GM12878 (cell line): ENCODE results near the gene MACROD2. TPM values are rescaled to one million over a fixed set of nuclear protein-coding genes. Genes with fewer than 3 reads are reported as not detected.

Experiments
- ATAC-seq: fragments of 200-7000 bp; cut with Tn5 transposase; 3 replicates; pipeline ENCODE4 v1.9.1; 2020; ENCODE audit warnings: mild to moderate bottlenecking, moderate library complexity
- BruUV-seq: library from RNA; stranded (reverse); fragments of 400-500 nt; replicated peaks from 2 replicates; lab custom pipeline; 2021; lab: Mats Ljungman, UMichigan
- CTCF ChIA-PET: fragments of 300-600 bp; sonication (Branson Sonifier 250); formaldehyde crosslinking; extraction: SDS; loops from one replicate; lab custom pipeline; 2021; ENCODE audit warnings: inconsistent platforms; lab: Yijun Ruan, JAX
- POLR2A ChIA-PET: fragments of 350-600 bp; formaldehyde crosslinking; extraction: SDS; loops from one replicate; lab custom pipeline; 2021; ENCODE audit warnings: inconsistent platforms; lab: Charles Lee
- RAD21 ChIA-PET: fragments of 300-600 bp; sonication (Branson Sonifier 250); formaldehyde crosslinking; loops from one replicate; lab custom pipeline; 2023; ENCODE audit warnings: antibody characterized with exemption; ENCODE audit not compliant: unreplicated experiment; lab: Charles Lee
- SMC1A ChIA-PET: fragments of 300-600 bp; sonication (Branson Sonifier 250); formaldehyde crosslinking; loops from one replicate; lab custom pipeline; 2023; ENCODE audit not compliant: unreplicated experiment, uncharacterized antibody; lab: Charles Lee
- DNase-seq: peaks from one replicate; pipeline ENCODE4 v3.0.0-alpha.2; 2011; ENCODE audit warnings: low read depth, low spot score
- FAIRE-seq: peaks from 3 replicates; lab custom pipeline; 2011; peaks lifted over from hg19 to GRCh38; lab: Jason Lieb, UNC
- H2AFZ ChIP-seq: 2 replicates; pipeline ENCODE4 v1.6.0; 2011; ENCODE audit warnings: low read depth, low read length, control low read depth; ENCODE audit not compliant: control insufficient read depth
- H3K27ac ChIP-seq: 2 replicates; pipeline ENCODE4 v1.5.1; 2011; ENCODE audit warnings: control low read depth; ENCODE audit not compliant: control insufficient read depth, insufficient read depth
- H3K27me3 ChIP-seq, 2 experiments: replicated peaks in 1 of 2; 2 replicates each; pipeline versions ENCODE4 v1.6.0 to v1.6.1; 2011; ENCODE audit warnings: low read length in 1 of 2; ENCODE audit not compliant: control insufficient read depth in 2 of 2, insufficient read depth in 2 of 2
- H3K36me3 ChIP-seq, 2 experiments: 2 replicates each; pipeline ENCODE4 v1.5.1; 2011; ENCODE audit warnings: low read length in 1 of 2; ENCODE audit not compliant: control insufficient read depth in 2 of 2, insufficient read depth in 2 of 2
- H3K4me1 ChIP-seq: 2 replicates; pipeline ENCODE4 v1.6.1; 2011; ENCODE audit warnings: mild to moderate bottlenecking, low read length, moderate library complexity, mixed read lengths; ENCODE audit not compliant: control insufficient read depth, insufficient read depth
- H3K4me2 ChIP-seq: 2 replicates; pipeline ENCODE4 v1.6.0; 2011; ENCODE audit warnings: control low read depth; ENCODE audit not compliant: control insufficient read depth, insufficient read depth
- H3K4me3 ChIP-seq: fragments of 200-600 bp; sonication (generic); 2 replicates; pipeline ENCODE4 v1.5.1; 2016
- H3K79me2 ChIP-seq: 2 replicates; pipeline ENCODE4 v1.6.0; 2011; ENCODE audit warnings: low read length; ENCODE audit not compliant: control insufficient read depth, insufficient read depth
- H3K9ac ChIP-seq: 2 replicates; pipeline ENCODE4 v1.8.0; 2011; ENCODE audit warnings: low read length, control low read depth, mixed read lengths; ENCODE audit not compliant: control insufficient read depth, insufficient read depth
- H3K9me3 ChIP-seq: replicated peaks from 3 replicates; pipeline ENCODE4 v1.5.1; 2011; ENCODE audit warnings: mild to moderate bottlenecking, low read length; ENCODE audit not compliant: control insufficient read depth, insufficient read depth
- H4K20me1 ChIP-seq: 2 replicates; pipeline ENCODE4 v1.6.0; 2011; ENCODE audit not compliant: control insufficient read depth, insufficient read depth
- GABPA ChIP-seq: IDR thresholded peaks from 2 replicates; pipeline ENCODE4 v1.6.1; 2014; ENCODE audit warnings: antibody characterized with exemption, low read depth, mild to moderate bottlenecking, inconsistent platforms
- NFXL1 ChIP-seq: fragments of 450-650 bp; IDR thresholded peaks from 2 replicates; pipeline ENCODE4 v1.6.1; 2017; ENCODE audit warnings: antibody characterized with exemption, mild to moderate bottlenecking, borderline replicate concordance
- NRF1 ChIP-seq: conservative IDR thresholded peaks from 2 replicates; pipeline ENCODE4 v1.6.1; 2011; ENCODE audit warnings: mild to moderate bottlenecking, low read depth, low read length, improper control_type of control experiment
- RBBP5 ChIP-seq: fragments of 200-600 bp; sonication (generic); conservative IDR thresholded peaks from 2 replicates; pipeline ENCODE4 v1.6.1; 2016
- SIN3A ChIP-seq: IDR thresholded peaks from 2 replicates; pipeline ENCODE4 v1.6.1; 2012; ENCODE audit warnings: low read depth, low read length, improper control_type of control experiment
- STAT1 ChIP-seq: fragments of 450-650 bp; conservative IDR thresholded peaks from 2 replicates; pipeline ENCODE4 v1.6.1; 2014; ENCODE audit warnings: antibody characterized with exemption, mild to moderate bottlenecking
- SUPT20H ChIP-seq: IDR thresholded peaks from 2 replicates; pipeline ENCODE4 v1.6.1; 2011; ENCODE audit warnings: low read depth, mild to moderate bottlenecking, low read length, moderate library complexity, borderline replicate concordance; ENCODE audit not compliant: control insufficient read depth
- TARDBP ChIP-seq: IDR thresholded peaks from 2 replicates; pipeline ENCODE4 v1.6.1; 2016; ENCODE audit warnings: borderline replicate concordance
- TCF12 ChIP-seq: IDR thresholded peaks from 2 replicates; pipeline ENCODE4 v1.6.1; 2011; ENCODE audit warnings: low read depth, mild to moderate bottlenecking, low read length
- ZBED1 ChIP-seq: IDR thresholded peaks from 2 replicates; pipeline ENCODE4 v1.6.1; 2016; ENCODE audit warnings: borderline replicate concordance
- ZZZ3 ChIP-seq: IDR thresholded peaks from 2 replicates; pipeline ENCODE4 v1.6.1; 2011; ENCODE audit warnings: low read depth; ENCODE audit not compliant: control insufficient read depth, insufficient read length
- WGBS: methylation state at CpG from one replicate; pipeline ENCODE4 v1.1.6; 2016; ENCODE audit warnings: low lambda C conversion rate; ENCODE audit not compliant: insufficient replicate concordance, insufficient coverage; ENCODE audit errors: missing lambda C conversion rate; 5-methylcytosine and 5-hydroxymethylcytosine counted together
- in situ Hi-C: fragments of 300-500 bp; cut with MboI; formaldehyde crosslinking; loops from 9 replicates; pipeline ENCODE4 v1.14.3; 2018; ENCODE audit warnings: mixed read lengths
- intact Hi-C: fragments of 100-400 bp; cut with micrococcal nuclease; formaldehyde crosslinking; loops from one replicate; pipeline ENCODE4 v1.14.2; 2022; ENCODE audit not compliant: unreplicated experiment
- polyA plus RNA-seq, 11 experiments: library from polyadenylated mRNA; depleted of rRNA in 4 of 11; unstranded in 6 of 11; stranded (reverse) in 5 of 11; fragments of >200 nt; fragmentation: Nextera tagmentation in 4 of 11; fragmentation: Illumina TruSeq in 1 of 11; extraction: Ambion mirVana in 4 of 11; extraction: Trizol in 1 of 11; gene quantifications; 1 replicate in 1 of 11; 2 replicates in 10 of 11; pipeline versions ENCODE4 v1.2.1 to v1.2.3, GENCODE V29; 2011 to 2016; ENCODE audit warnings: inconsistent platforms in 2 of 11, missing spikeins in 2 of 11, low read depth in 1 of 11
- total RNA-seq, 4 experiments: library from RNA; depleted of rRNA in 3 of 4; stranded (reverse); fragments of >200 nt in 3 of 4; fragmentation: Illumina TruSeq in 1 of 4; extraction: Trizol in 1 of 4; gene quantifications; 2 replicates each; pipeline versions ENCODE4 v1.2.1 to v1.2.3, GENCODE V29; 2013 to 2021
- TF ChIP-seq, protein P1 (sequence below): fragments of 450-650 bp; IDR thresholded peaks from 2 replicates; pipeline ENCODE4 v1.6.1; 2017; ENCODE audit warnings: antibody characterized with exemption, mild to moderate bottlenecking, moderate library complexity
- TF ChIP-seq, protein P2 (sequence below): fragments of 450-650 bp; IDR thresholded peaks from 2 replicates; pipeline ENCODE4 v1.6.1; 2017; ENCODE audit warnings: mild to moderate bottlenecking, moderate library complexity
- TF ChIP-seq, protein P3 (sequence below): fragments of 450-650 bp; IDR thresholded peaks from 2 replicates; pipeline ENCODE4 v1.6.1; 2017; ENCODE audit warnings: low read depth, mild to moderate bottlenecking, moderate library complexity

Gene MACROD2
- total and polyA plus RNA-seq, 10 of the 15 experiments (the other 5 are each of a cell fraction or from before 2014, with no cell fraction given) = 1.1 to 21.5 (median 2.2) TPM

GRCh38 chr20:16061351-16061750 lies 2066.0 kb downstream of the MACROD2 start (continued):
- TF ChIP-seq, protein P1, sequence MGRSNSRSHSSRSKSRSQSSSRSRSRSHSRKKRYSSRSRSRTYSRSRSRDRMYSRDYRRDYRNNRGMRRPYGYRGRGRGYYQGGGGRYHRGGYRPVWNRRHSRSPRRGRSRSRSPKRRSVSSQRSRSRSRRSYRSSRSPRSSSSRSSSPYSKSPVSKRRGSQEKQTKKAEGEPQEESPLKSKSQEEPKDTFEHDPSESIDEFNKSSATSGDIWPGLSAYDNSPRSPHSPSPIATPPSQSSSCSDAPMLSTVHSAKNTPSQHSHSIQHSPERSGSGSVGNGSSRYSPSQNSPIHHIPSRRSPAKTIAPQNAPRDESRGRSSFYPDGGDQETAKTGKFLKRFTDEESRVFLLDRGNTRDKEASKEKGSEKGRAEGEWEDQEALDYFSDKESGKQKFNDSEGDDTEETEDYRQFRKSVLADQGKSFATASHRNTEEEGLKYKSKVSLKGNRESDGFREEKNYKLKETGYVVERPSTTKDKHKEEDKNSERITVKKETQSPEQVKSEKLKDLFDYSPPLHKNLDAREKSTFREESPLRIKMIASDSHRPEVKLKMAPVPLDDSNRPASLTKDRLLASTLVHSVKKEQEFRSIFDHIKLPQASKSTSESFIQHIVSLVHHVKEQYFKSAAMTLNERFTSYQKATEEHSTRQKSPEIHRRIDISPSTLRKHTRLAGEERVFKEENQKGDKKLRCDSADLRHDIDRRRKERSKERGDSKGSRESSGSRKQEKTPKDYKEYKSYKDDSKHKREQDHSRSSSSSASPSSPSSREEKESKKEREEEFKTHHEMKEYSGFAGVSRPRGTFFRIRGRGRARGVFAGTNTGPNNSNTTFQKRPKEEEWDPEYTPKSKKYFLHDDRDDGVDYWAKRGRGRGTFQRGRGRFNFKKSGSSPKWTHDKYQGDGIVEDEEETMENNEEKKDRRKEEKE = no peak
- no peak for TF ChIP-seq ZZZ3
- no peak for TF ChIP-seq RBBP5
- no peak for TF ChIP-seq ZBED1

GRCh38 chr20:16062661-16063581 lies 2067.6 kb downstream of the MACROD2 start:
- H3K4me2 ChIP-seq = no peak overlapping the region
- H4K20me1 ChIP-seq = no peaks in the 10 kb centered on the region
- no peak overlapping the region for H2AFZ ChIP-seq
- H3K4me1 ChIP-seq = no peaks in the 10 kb centered on the region
- H3K36me3 ChIP-seq = no peaks in the 10 kb centered on the region
- ATAC-seq (no peak), FAIRE-seq (no peak), DNase-seq (no peak)
- H3K79me2 ChIP-seq = no peaks in the 10 kb centered on the region
- ChIA-PET SMC1A (no interaction called here), RAD21 (no interaction called here), POLR2A (no interaction called here), CTCF (interaction anchor here (0.6 kb wide), 1 partner anchor 38 kb away, joined by 3 read pairs; no protein-coding TSS in a partner anchor)
- BruUV-seq = no TSS peak
- WGBS = 44% methylated on average over 10 of the region's 10 CpGs
- H3K9ac ChIP-seq = no peak overlapping the region
- intact Hi-C loops (no loop called here), in situ Hi-C loops (no loop called here)
- no peak overlapping the region for H3K27ac ChIP-seq
- H3K9me3 ChIP-seq = no peaks in the 10 kb centered on the region; the same call in 1 of the 3 replicates
- no peaks in the 10 kb centered on the region for H3K27me3 ChIP-seq
- H3K4me3 ChIP-seq = no peak overlapping the region
- TF ChIP-seq, protein P2, sequence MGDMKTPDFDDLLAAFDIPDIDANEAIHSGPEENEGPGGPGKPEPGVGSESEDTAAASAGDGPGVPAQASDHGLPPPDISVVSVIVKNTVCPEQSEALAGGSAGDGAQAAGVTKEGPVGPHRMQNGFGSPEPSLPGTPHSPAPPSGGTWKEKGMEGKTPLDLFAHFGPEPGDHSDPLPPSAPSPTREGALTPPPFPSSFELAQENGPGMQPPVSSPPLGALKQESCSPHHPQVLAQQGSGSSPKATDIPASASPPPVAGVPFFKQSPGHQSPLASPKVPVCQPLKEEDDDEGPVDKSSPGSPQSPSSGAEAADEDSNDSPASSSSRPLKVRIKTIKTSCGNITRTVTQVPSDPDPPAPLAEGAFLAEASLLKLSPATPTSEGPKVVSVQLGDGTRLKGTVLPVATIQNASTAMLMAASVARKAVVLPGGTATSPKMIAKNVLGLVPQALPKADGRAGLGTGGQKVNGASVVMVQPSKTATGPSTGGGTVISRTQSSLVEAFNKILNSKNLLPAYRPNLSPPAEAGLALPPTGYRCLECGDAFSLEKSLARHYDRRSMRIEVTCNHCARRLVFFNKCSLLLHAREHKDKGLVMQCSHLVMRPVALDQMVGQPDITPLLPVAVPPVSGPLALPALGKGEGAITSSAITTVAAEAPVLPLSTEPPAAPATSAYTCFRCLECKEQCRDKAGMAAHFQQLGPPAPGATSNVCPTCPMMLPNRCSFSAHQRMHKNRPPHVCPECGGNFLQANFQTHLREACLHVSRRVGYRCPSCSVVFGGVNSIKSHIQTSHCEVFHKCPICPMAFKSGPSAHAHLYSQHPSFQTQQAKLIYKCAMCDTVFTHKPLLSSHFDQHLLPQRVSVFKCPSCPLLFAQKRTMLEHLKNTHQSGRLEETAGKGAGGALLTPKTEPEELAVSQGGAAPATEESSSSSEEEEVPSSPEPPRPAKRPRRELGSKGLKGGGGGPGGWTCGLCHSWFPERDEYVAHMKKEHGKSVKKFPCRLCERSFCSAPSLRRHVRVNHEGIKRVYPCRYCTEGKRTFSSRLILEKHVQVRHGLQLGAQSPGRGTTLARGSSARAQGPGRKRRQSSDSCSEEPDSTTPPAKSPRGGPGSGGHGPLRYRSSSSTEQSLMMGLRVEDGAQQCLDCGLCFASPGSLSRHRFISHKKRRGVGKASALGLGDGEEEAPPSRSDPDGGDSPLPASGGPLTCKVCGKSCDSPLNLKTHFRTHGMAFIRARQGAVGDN = no peak
- TF ChIP-seq, protein P3, sequence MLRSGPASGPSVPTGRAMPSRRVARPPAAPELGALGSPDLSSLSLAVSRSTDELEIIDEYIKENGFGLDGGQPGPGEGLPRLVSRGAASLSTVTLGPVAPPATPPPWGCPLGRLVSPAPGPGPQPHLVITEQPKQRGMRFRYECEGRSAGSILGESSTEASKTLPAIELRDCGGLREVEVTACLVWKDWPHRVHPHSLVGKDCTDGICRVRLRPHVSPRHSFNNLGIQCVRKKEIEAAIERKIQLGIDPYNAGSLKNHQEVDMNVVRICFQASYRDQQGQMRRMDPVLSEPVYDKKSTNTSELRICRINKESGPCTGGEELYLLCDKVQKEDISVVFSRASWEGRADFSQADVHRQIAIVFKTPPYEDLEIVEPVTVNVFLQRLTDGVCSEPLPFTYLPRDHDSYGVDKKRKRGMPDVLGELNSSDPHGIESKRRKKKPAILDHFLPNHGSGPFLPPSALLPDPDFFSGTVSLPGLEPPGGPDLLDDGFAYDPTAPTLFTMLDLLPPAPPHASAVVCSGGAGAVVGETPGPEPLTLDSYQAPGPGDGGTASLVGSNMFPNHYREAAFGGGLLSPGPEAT = no peak
- TF ChIP-seq SIN3A (no peak), TARDBP (no peak), STAT1 (no peak), NRF1 (no peak), GABPA (no peak), SUPT20H (no peak), NFXL1 (no peak), TCF12 (no peak)
